Measurements from ENCODE around the gene POR.
A peak's percentile ranks its signal among the peaks of the same experiment; 100 is the strongest.

Gene POR

GRCh38 chr7:75965617-75966016 lies 50.7 kb downstream of the POR start:
- Histone ChIP-seq H3K9me3 (ENCODE audit: control insufficient read depth, low read length) (no peaks in the 10 kb centered on the region), H3K4me3 (ENCODE audit: insufficient read depth, low read depth, low read length) (no peak overlapping the region), H3K27ac (ENCODE audit: insufficient read depth, low read depth, low read length, poor library complexity, severe bottlenecking) (no peak overlapping the region), H3K36me3 (ENCODE audit: control insufficient read depth, insufficient read depth, low read length) (no peaks in the 10 kb centered on the region), H3K27me3 (ENCODE audit: control insufficient read depth, insufficient read depth, low read length, poor library complexity, severe bottlenecking) (no peaks in the 10 kb centered on the region), H3K4me1 (ENCODE audit: control insufficient read depth, insufficient read depth, low read length) (peaks cover 39% of the 10 kb centered on the region)
- WGBS, 2 experiments: 89 to 91% methylated on average over 13 of the region's 13 CpGs

DNA sequence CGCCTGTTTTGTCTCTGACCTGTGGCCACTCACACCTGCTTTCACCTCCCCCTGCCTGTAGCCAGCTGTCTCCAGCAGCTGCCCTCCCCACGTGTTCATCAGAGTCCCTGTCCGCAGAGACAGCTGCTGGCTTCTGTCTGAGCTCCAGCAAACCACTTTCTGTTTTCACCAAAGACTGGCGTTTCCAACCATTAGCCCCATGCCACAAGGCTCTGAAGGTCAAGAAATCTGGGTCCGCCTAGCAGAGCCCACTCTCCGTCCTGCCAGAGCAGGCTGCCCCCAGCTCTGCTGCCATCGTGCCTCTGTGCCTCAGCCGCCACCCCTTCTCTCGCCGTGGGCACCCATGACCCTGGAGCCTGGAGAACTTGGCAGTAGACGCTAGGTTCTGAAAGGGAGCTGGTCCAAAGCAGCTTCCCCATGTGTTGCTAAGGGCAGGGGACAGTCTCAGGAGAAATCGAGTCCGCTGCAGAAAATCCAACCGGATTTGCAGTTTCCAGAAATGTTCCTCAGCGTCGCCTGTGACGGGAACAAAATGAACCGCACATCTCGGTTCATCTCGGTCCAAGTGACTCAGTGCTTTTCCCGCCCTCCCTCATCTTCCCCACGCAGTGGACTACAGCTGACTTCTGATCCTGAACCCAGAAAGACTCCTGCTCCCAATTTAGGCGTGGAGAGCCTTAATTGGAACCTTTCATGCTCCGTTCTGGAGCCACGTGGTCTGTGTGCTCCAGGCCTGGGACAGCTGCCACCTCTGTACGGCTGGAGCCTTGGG lies 51.4 kb downstream of the POR start:
- H3K27ac ChIP-seq (ENCODE audit: insufficient read depth, low read depth, low read length, poor library complexity, severe bottlenecking): peak overlapping the region; percentile 6
- no peaks in the 10 kb centered on the region for H3K9me3 ChIP-seq (ENCODE audit: control insufficient read depth, low read length)
- H3K36me3 ChIP-seq (ENCODE audit: control insufficient read depth, insufficient read depth, low read length): no peaks in the 10 kb centered on the region
- 91 to 93% methylated on average over 26 of the region's 26 CpGs for WGBS, 2 experiments
- no peak overlapping the region for H3K4me3 ChIP-seq (ENCODE audit: insufficient read depth, low read depth, low read length)
- H3K27me3 ChIP-seq (ENCODE audit: control insufficient read depth, insufficient read depth, low read length, poor library complexity, severe bottlenecking): no peaks in the 10 kb centered on the region
- peaks cover 40% of the 10 kb centered on the region for H3K4me1 ChIP-seq (ENCODE audit: control insufficient read depth, insufficient read depth, low read length)

DNA sequence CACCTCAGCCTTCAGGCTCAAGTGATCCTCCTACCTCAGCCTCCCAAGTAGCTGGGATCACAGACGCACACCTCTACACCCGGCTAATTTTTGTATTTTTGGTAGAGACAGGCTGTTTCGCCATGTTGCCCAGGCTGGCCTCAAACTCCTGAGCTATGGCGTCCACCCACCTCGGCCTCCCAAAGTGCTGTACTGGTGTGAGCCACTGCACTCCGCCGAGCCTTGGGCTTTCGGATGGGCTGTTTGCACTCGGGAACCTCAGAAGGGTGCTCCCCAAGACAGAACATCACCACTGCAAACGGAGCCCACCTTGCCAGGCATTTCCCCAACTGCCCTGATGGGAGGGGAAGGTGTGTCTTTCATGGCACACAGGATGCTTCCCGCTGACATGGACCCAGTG lies 52.1 kb downstream of the POR start:
- WGBS, 2 experiments: 93 to 94% methylated on average over 11 of the region's 11 CpGs
- Histone ChIP-seq H3K4me1 (ENCODE audit: control insufficient read depth, insufficient read depth, low read length) (peaks cover 47% of the 10 kb centered on the region), H3K36me3 (ENCODE audit: control insufficient read depth, insufficient read depth, low read length) (no peaks in the 10 kb centered on the region), H3K9me3 (ENCODE audit: control insufficient read depth, low read length) (no peaks in the 10 kb centered on the region), H3K4me3 (ENCODE audit: insufficient read depth, low read depth, low read length) (no peak overlapping the region), H3K27ac (ENCODE audit: insufficient read depth, low read depth, low read length, poor library complexity, severe bottlenecking) (peak overlapping the region; percentile 54), H3K27me3 (ENCODE audit: control insufficient read depth, insufficient read depth, low read length, poor library complexity, severe bottlenecking) (no peaks in the 10 kb centered on the region)

- Histone ChIP-seq H3K4me1 (ENCODE audit: control insufficient read depth, insufficient read depth, low read length) (peaks cover 49% of the 10 kb centered on the region), H3K27me3 (ENCODE audit: control insufficient read depth, insufficient read depth, low read length, poor library complexity, severe bottlenecking) (no peaks in the 10 kb centered on the region), H3K4me3 (ENCODE audit: insufficient read depth, low read depth, low read length) (no peak overlapping the region), H3K9me3 (ENCODE audit: control insufficient read depth, low read length) (no peaks in the 10 kb centered on the region), H3K27ac (ENCODE audit: insufficient read depth, low read depth, low read length, poor library complexity, severe bottlenecking) (peak overlapping the region; percentile 74), H3K36me3 (ENCODE audit: control insufficient read depth, insufficient read depth, low read length) (no peaks in the 10 kb centered on the region)
- WGBS, 2 experiments: 78 to 83% methylated on average over 13 of the region's 13 CpGs
Observed at GRCh38 chr7:75967487-75967997, 52.6 kb downstream of the POR start.

DNA sequence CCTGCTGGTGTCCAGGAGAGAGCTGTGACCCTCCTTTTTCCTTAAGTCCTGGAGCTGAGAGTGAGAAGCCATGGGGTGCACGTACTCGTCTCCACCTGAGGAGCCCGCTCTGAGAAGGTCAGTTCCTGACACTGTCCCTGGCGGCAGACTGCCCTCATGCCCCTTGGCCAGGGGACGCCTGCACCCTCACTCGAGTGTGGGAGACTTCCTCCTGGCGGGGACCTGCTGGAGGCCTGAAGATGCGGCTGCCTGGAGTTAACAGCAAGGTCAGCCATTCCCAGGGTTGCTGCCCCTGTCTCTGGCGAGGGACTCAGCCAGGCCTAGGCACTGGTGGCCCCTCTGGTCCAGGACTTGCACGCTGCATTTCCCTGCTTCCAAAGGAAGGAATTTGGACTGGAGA lies 53.1 kb downstream of the POR start:
- 85 to 87% methylated on average over 10 of the region's 10 CpGs for WGBS, 2 experiments
- Histone ChIP-seq H3K4me3 (ENCODE audit: insufficient read depth, low read depth, low read length) (no peak overlapping the region), H3K4me1 (ENCODE audit: control insufficient read depth, insufficient read depth, low read length) (peaks cover 44% of the 10 kb centered on the region), H3K27ac (ENCODE audit: insufficient read depth, low read depth, low read length, poor library complexity, severe bottlenecking) (peak overlapping the region; percentile 74), H3K27me3 (ENCODE audit: control insufficient read depth, insufficient read depth, low read length, poor library complexity, severe bottlenecking) (no peaks in the 10 kb centered on the region), H3K9me3 (ENCODE audit: control insufficient read depth, low read length) (no peaks in the 10 kb centered on the region), H3K36me3 (ENCODE audit: control insufficient read depth, insufficient read depth, low read length) (peaks cover 2% of the 10 kb centered on the region)

- peaks cover 38% of the 10 kb centered on the region for H3K4me1 ChIP-seq (ENCODE audit: control insufficient read depth, insufficient read depth, low read length)
- 94 to 95% methylated on average over 12 of the region's 12 CpGs for WGBS, 2 experiments
- H3K27me3 ChIP-seq (ENCODE audit: control insufficient read depth, insufficient read depth, low read length, poor library complexity, severe bottlenecking): no peaks in the 10 kb centered on the region
- no peak overlapping the region for H3K4me3 ChIP-seq (ENCODE audit: insufficient read depth, low read depth, low read length)
- no peaks in the 10 kb centered on the region for H3K9me3 ChIP-seq (ENCODE audit: control insufficient read depth, low read length)
- H3K36me3 ChIP-seq (ENCODE audit: control insufficient read depth, insufficient read depth, low read length): peaks cover 8% of the 10 kb centered on the region
- H3K27ac ChIP-seq (ENCODE audit: insufficient read depth, low read depth, low read length, poor library complexity, severe bottlenecking): no peak overlapping the region
Observed at GRCh38 chr7:75968561-75969001, 53.6 kb downstream of the POR start.

GRCh38 chr7:75969182-75969581 lies 54.2 kb downstream of the POR start:
- H3K4me3 ChIP-seq (ENCODE audit: insufficient read depth, low read depth, low read length): no peak overlapping the region
- H3K4me1 ChIP-seq (ENCODE audit: control insufficient read depth, insufficient read depth, low read length): peaks cover 37% of the 10 kb centered on the region
- no peak overlapping the region for H3K27ac ChIP-seq (ENCODE audit: insufficient read depth, low read depth, low read length, poor library complexity, severe bottlenecking)
- H3K36me3 ChIP-seq (ENCODE audit: control insufficient read depth, insufficient read depth, low read length): peaks cover 8% of the 10 kb centered on the region
- H3K9me3 ChIP-seq (ENCODE audit: control insufficient read depth, low read length): no peaks in the 10 kb centered on the region
- 93% methylated on average over 13 of the region's 13 CpGs for WGBS, 2 experiments
- no peaks in the 10 kb centered on the region for H3K27me3 ChIP-seq (ENCODE audit: control insufficient read depth, insufficient read depth, low read length, poor library complexity, severe bottlenecking)

DNA sequence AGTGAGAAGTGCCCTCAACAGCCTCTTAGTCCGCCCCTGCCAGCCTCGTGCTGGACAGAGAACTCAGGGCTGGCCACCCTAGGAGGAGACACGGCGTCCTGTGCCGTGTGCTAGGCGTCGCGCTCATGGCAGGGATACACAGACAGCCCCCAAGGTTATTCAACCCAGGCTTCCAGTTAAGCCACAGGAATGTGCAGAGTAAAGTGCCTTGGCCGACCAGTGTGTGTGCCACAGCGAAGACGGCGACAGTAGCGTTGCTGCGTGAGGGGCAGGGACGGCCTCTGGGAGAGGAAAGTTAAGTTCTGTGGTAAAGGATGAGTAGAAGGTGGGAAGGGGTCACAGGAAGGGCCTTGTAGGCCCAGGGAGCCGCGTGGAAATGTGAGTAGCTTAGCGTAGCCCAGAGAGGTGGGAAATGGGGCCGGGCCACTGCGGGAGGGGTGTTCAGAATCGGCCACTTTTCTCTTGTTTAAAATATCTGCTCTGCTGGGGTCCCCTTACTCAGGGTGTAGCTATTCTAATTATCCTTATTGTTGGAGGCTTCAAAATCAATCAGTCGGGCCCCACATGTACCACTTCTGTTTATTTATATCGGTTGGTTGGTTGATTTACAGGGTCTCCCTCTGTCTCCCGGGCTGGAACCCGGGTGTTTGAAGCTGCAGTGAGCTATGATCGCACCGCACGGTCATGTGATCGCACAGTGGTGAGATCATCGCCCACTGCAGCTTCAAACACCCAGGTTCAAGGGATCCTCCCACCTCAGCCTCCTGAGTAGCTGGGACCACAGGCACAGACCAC lies 54.9 kb downstream of the POR start:
- peaks cover 8% of the 10 kb centered on the region for H3K36me3 ChIP-seq (ENCODE audit: control insufficient read depth, insufficient read depth, low read length)
- H3K27me3 ChIP-seq (ENCODE audit: control insufficient read depth, insufficient read depth, low read length, poor library complexity, severe bottlenecking): no peaks in the 10 kb centered on the region
- peaks cover 37% of the 10 kb centered on the region for H3K4me1 ChIP-seq (ENCODE audit: control insufficient read depth, insufficient read depth, low read length)
- 93 to 94% methylated on average over 30 of the region's 30 CpGs for WGBS, 2 experiments
- no peak overlapping the region for H3K27ac ChIP-seq (ENCODE audit: insufficient read depth, low read depth, low read length, poor library complexity, severe bottlenecking)
- no peak overlapping the region for H3K4me3 ChIP-seq (ENCODE audit: insufficient read depth, low read depth, low read length)
- no peaks in the 10 kb centered on the region for H3K9me3 ChIP-seq (ENCODE audit: control insufficient read depth, low read length)

DNA sequence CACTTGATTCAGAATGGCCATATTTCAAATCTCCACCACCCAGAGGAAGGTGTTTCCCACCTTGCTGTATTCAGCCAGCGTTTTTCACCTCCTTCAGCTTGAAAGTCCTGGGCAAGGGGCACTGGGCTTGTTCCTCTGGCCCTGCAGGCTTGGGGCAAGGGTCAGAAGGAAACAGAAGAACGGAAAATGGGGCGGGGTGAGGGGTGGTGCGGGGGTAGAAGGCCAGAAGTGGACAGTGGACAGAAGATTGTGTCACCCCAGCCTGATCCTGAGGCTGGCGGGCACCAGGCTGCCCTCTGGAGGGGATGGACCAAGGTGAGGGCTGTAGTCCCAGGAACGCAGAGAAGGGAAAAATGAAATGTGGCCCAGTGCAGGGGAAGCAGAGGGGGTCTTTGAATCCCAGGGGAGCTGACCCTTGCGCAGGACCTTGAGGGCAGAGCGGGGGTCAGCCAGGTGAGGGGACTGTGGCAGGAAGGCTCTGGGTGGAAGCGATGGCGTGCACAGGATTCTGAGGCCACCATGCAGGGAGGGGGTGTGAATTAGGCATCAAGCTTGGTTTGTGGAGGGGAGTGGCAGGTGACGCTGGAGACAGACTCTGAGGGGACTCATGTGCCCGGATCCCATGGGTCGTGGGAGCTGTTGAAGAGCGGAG lies 56.5 kb downstream of the POR start:
- Histone ChIP-seq H3K27me3 (ENCODE audit: control insufficient read depth, insufficient read depth, low read length, poor library complexity, severe bottlenecking) (no peaks in the 10 kb centered on the region), H3K4me3 (ENCODE audit: insufficient read depth, low read depth, low read length) (no peak overlapping the region), H3K4me1 (ENCODE audit: control insufficient read depth, insufficient read depth, low read length) (peaks cover 31% of the 10 kb centered on the region), H3K9me3 (ENCODE audit: control insufficient read depth, low read length) (no peaks in the 10 kb centered on the region), H3K36me3 (ENCODE audit: control insufficient read depth, insufficient read depth, low read length) (peaks cover 8% of the 10 kb centered on the region), H3K27ac (ENCODE audit: insufficient read depth, low read depth, low read length, poor library complexity, severe bottlenecking) (no peak overlapping the region)
- 93 to 94% methylated on average over 14 of the region's 14 CpGs for WGBS, 2 experiments
